Measurements from ENCODE around the gene SERPINE1. TPM values are rescaled to one million over a fixed set of nuclear protein-coding genes. Genes with fewer than 3 reads are reported as not detected.

The SERPINE1 gene
- total and polyA plus RNA-seq, 2 of the 13 experiments (the other 11 are each of a cell fraction or from before 2014, with no cell fraction given), result 21.2 to 1,576 TPM

- TF ChIP-seq KDM3A (CRISPR knock-in tag; IDR thresholded peaks at IDR 0.05; ENCODE audit: low read depth) (no peak), PAF1 (CRISPR knock-in tag; IDR thresholded peaks at IDR 0.05) (no peak), HCFC1 (IDR thresholded peaks at IDR 0.05; ENCODE audit: low read depth, low read length) (no peak), PLRG1 (conservative IDR thresholded peaks at IDR 0.05) (no peak), SNRNP70 (IDR thresholded peaks at IDR 0.05; ENCODE audit: low read depth, low read length) (no peak), MYNN (CRISPR knock-in tag; IDR thresholded peaks at IDR 0.05; ENCODE audit: low read depth) (no peak), ZNF335 (CRISPR knock-in tag; IDR thresholded peaks at IDR 0.05) (no peak), ZNF264 (CRISPR knock-in tag; IDR thresholded peaks at IDR 0.05) (no peak), SIN3B (IDR thresholded peaks at IDR 0.05; ENCODE audit: low read length) (no peak), CEBPZ (IDR thresholded peaks at IDR 0.05; ENCODE audit: low read length) (no peak), GRHL1 (CRISPR knock-in tag; conservative IDR thresholded peaks at IDR 0.05) (no peak), ZFP91 (CRISPR knock-in tag; IDR thresholded peaks at IDR 0.05; ENCODE audit: borderline replicate concordance) (no peak), ZNF354B (CRISPR knock-in tag; IDR thresholded peaks at IDR 0.05) (no peak), GTF3A (CRISPR knock-in tag; conservative IDR thresholded peaks at IDR 0.05) (no peak), ZNF562 (CRISPR knock-in tag; IDR thresholded peaks at IDR 0.05; ENCODE audit: borderline replicate concordance) (no peak), ZNF24 (IDR thresholded peaks at IDR 0.05) (no peak), HNF1A (IDR thresholded peaks at IDR 0.05; ENCODE audit: low read depth) (no peak), HNF1A (CRISPR knock-in tag; IDR thresholded peaks at IDR 0.05; ENCODE audit: borderline replicate concordance) (no peak), FOXJ3 (CRISPR knock-in tag; IDR thresholded peaks at IDR 0.05; ENCODE audit: borderline replicate concordance) (peak; percentile 74), ZNF143 (CRISPR knock-in tag; IDR thresholded peaks at IDR 0.05) (no peak), KDM5A (IDR thresholded peaks at IDR 0.05; ENCODE audit: borderline replicate concordance, low read length) (no peak)
Observed at GRCh38 chr7:101124376-101125056, 2.4 kb upstream of the SERPINE1 start (continued).

Data from HepG2 (cell line).